GM18951 (cell line): ENCODE data around the gene HMCN2.

Source experiments
- POLR2A ChIP-seq: IDR thresholded peaks from 4 replicates; pipeline ENCODE4 v1.6.1; 2011; ENCODE audit warnings: mild to moderate bottlenecking; ENCODE audit not compliant: insufficient read length, insufficient read depth; ENCODE audit errors: extremely low read depth
- in situ Hi-C: fragments of 300-500 bp; cut with MboI; formaldehyde crosslinking; loops from one replicate; pipeline ENCODE4 v1.12.0; 2022; ENCODE audit warnings: low sequenced_read_pairs, mixed read lengths, inconsistent platforms; ENCODE audit not compliant: unreplicated experiment

The HMCN2 gene

DNA sequence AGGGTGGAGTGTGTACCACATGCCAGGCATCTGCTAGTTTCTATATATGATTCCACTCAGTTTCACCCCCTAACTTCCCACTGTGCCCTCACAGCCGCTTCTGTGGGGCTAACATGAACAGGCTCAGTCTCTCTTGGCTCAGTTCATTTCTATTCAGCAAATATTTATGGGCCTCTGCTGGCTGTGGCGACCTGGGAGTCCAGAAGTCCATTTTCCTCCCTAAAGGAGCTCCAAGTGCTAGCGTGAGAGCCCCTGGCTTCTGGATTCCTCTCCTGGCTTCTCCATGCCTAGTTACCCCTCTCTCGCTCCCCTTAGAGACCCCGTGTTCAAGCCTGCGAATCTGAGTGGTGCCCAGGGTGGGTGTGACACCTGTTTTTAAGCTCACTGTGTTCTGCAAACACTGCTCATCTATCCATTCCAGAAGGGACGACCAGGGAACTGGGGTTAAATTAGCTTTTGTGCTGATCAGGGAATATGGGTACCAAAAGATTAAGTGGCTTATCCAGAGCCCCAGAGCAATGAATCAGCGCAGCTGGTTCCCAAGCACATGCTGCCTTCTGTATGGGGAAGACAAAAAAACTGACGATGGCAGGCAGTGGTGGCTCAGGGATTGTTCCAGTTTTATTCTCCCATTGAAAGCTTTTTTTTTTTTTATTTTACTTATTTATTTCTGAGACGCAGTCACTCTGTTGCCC, 57.6 kb downstream of the HMCN2 start:
- in situ Hi-C loops: no loop called here
- no peak for TF ChIP-seq POLR2A

DNA sequence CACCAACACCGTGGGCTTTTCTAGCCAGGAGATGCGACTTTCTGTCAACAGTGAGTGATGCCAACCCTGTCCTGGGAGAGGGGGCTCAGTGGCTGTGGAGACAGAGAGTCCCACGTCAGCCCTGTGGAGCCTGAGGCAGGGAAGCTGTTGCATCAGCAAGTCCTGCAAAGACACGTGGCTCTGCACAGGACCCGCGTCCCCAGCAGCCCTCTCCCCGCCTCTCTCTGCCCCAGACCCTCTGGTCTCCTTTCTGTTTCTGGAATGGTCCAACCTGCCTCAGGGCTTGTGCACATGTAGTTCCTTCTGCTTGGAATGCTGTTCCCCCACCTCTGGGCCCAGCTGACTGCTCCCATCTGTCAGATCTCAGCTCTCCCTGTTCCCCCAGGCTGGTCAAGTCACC, 60.4 kb downstream of the HMCN2 start:
- in situ Hi-C loops: no loop called here
- TF ChIP-seq POLR2A: no peak

DNA sequence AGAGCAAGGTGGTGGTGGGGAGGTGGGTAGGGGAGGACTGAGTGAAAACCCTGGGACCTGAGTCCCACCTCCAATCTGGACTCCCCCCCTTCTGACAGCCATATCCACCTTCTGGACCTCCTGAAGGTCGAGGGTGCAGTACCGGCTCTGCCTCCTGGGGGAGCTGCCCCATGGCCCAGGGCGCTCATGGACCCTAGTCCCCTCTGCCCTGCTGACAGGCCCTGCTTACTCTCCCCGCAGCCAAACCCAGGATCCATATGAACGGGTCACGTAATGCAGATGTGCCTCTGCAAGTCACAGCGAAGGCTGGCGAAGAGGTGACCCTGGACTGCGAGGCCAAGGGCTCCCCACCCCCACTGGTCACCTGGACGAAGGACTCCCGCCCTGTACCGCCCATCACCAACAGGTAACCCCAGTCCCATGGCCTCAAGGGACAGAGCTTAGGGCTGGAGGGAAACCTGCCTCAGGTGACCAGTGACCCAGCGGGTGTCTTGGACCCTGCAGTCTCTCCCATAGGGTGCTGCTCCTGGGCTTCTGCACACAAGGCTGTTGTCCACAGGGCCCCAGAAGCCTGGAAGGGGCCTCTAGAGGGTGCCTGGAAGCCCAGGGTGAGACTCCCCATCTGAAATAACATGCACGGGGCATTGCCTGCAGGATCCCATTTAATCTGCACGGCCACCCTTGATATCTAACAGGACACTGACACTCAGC, 61.7 kb downstream of the HMCN2 start:
- TF ChIP-seq POLR2A: no peak
- in situ Hi-C loops: no loop called here

DNA sequence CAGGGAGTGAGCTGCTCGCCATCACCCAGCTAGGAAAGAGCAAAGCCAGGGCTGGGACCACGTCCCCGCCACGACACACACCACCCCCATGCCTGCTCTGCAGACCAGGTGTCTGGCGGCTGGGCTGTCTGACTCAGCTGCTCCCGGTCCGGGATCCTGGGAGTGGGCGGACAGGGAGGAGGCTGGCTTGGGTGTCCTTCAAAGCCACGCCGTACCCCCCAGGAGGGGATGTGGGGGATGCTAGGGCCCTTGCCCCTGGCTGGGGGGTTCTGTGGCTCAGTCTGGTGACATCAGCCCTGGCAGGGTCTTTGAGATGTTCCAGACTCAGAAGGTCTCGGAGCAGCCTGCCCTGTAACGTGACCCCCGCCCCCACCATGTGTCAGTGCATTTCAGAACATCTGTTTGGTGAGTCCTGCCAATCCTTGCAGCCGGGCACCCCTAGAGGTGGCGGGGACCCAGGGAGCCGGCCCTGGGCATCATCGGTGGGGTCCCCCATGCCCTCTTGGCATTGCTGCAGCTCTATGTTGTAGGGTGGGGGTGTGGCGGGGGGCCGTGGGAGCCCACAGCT, 62.3 kb downstream of the HMCN2 start:
- TF ChIP-seq POLR2A: no peak
- in situ Hi-C loops: no loop called here

DNA sequence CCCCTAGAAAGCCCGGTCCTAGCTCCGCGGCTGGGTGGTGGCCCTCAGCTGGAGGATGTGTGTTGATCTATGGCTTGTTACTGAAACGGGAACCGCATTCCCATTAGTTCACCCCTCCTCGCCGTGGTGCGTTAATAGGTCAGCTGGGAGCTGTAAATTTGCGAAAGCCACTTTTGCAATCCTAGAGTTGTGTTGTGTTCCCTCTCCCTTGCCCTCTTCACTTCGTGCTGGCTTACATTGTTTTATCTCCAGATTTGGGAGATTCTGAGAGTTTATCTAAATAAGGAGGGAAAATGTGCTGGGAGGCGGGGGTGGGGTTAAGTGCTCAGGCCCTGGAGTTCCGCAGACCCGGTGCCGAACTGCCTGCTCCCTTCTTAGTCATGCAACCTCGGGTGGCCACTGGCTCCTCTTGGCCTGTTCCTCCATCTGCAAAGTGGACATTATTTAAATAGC, 62.8 kb downstream of the HMCN2 start:
- in situ Hi-C loops: no loop called here
- TF ChIP-seq POLR2A: no peak

DNA sequence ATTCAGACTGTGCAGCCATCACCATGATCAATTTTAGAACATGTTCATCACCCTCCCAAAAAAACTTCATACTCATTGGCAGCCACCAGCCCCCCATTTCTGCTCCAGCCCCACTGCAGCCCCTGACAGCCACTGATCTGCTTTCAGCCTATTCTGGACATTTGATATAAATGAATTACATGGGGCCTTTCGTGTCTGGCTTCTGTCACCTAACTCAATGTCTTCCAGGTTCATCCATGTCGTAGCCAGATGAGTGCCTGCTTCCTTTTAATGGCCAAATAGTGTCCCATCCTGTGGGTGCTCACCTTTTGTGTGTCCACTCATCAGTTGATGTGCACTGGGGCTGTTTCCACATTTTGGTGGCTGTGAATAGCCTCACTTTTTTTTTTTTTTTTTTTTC, 63.5 kb downstream of the HMCN2 start:
- no peak for TF ChIP-seq POLR2A
- in situ Hi-C loops: no loop called here

DNA sequence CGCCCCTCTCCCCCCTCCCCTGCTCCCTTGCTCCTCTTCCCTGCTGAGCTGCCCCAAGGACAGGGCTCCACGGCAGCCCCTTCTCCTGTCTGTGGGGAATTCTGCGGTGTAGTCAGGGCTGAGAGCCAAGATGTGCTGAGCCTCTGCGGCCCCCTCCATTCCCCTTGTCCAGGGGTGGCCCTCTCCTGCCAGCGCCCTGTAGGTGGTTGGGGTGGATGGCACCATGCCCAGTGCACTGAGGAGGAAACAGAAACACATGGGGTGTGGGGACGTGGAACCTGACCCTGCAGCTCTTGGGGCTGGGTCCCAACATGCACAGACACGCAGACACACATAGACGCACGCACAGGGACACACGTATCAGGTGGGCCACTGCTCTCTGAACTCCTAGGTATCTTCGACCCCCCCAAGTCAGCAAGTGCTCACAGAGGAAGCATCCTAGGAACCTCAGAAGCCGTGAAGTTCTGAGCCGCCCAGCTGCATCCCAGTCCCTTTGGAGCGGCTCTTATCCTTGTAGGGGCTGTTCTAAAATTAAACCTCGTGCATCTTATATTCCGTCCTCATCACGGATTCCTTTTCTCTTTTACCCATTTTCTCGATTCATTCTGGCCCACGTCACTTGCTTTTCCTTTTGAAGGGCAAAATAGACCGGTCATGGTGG, 64.8 kb downstream of the HMCN2 start:
- in situ Hi-C loops: no loop called here
- TF ChIP-seq POLR2A: no peak

DNA sequence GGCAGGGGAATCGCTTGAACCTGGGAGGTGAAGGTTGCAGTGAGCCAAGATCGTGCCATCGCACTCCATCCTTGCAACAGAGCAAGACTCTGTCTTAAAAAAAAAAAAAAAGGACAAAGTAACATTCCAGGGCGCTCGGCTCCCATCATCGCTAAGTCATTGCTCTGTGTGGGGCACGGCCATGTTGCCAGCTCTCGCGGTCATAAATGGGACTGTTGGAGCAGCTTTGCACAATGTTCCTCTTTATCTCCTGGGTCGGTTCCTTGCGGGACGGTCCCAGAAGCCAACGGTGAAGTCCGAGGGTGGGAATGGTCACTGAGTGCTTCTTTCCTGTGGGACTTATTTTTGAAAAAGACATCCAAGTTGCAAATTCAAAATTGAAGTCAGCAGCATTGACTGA, 65.5 kb downstream of the HMCN2 start:
- TF ChIP-seq POLR2A: no peak
- in situ Hi-C loops: no loop called here

DNA sequence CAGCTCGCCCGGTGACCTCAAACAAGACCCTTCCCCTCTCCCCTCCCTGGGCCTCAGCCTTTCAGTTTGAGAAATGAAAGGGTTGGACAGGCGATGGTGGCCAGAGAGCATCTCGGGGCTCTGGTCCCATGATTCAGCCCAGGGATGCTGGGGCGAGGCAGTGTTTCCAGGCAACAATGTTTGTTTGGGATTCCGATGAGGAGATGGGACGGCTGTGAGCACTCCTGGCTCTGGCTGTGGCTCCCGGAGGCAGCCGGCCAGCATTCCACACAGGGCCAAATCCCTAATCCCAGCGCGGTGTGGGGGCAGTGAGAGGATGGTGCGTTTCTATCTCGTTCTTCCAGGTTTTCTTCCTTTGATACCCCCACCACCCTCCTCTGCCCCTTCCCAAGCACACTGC, 66.0 kb downstream of the HMCN2 start:
- in situ Hi-C loops: no loop called here
- no peak for TF ChIP-seq POLR2A

DNA sequence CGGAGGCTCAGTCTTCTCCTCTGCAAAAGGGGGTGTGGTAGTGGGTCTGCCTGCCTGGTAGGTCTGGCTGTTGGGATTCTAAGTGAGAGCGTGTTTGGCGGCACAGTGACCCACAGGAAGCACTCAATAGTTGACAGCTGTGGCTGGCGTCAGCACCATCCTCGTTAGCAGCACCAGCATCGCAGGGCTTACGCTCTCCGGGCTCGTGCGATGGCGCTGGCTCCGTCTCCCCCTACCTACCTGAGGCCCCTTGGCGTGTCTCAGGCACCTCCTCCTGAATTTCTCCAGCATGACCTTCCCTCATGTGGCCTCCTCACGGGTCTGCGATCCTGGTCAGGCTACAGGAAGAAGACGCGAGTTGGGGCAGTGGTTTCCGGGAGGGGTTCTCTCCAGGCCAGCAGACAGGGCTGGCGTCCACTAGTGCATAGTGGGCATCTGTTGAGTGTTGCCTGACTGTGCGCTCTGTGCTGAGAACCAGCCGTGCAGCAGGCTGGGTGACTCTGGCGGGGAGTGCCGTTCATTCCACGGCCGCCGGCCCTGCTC, 66.9 kb downstream of the HMCN2 start:
- in situ Hi-C loops: no loop called here
- TF ChIP-seq POLR2A: no peak

DNA sequence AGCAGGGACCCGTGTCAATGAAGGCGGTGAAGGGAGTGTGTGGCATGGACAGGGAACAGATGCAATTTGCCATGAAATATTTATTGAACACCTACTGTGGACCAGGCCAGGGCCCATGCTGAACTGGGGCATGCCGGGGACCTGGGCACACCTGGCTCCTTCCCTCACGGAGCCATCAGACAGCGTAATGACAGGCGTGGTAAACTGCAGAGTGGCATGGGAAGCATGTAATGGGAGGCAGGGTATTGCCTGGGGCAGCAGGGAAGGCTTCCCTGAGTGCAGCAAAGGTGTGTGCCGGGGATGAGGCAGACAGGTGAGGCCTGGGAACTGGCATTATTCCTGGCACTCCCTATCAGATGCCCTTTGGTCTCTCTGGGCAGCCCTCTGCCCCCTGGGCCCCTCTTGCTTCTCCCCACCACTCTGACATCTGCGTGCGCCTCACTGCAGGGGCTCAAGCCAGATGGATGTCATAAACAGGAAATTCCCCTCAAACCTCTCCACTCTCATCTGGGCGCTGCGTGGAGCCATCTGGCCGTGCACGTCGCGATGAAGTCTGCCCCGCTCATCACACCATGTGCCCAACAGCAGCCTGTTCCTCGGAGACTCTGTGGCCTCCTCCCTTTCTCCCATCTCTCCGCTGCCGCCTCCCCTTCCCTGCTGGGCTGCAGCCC, 67.6 kb downstream of the HMCN2 start:
- in situ Hi-C loops: no loop called here

DNA sequence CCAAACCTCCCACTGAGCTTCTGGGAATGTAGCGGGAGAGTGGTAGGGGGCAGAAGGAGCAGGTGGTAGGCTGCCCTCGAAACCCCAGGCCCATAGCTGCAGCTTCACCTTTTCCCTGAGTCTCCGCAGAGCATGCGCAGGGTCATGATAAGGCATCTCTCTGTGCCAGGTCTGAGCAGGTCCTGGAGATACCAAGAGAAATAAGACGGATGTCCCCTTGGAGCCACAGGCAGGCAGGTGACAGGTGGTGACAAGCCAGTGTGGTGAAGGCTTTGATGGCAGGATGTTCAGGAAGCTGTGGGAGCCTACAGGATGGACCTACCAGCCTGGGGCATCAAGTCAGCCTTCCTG, 68.1 kb downstream of the HMCN2 start:
- TF ChIP-seq POLR2A: no peak
- in situ Hi-C loops: no loop called here

More for the DNA sequence above, 67.6 kb downstream of the HMCN2 start:
- TF ChIP-seq POLR2A: no peak

DNA sequence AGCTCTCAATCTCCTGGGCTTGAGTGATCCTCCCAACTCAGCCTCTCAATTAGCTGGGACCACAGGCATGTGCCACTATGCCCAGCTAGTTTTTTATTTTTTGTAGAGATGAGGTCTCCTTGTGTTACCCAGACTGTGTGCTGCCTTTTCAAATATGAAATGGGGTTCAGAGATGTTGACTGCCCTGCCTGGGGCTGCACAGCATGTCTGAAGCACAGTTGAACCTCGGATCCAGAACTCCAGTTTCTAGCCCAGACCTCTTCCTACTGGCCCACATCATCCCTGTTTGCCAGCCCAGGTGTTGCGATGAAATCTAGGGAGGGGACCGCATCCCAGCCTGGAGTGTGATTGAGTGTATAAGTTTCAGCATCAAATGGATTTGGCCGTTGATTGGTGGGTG, 69.4 kb downstream of the HMCN2 start:
- in situ Hi-C loops: no loop called here
- TF ChIP-seq POLR2A: no peak
